Spleen (tissue), 7 donors: ENCODE measurements around the gene PDE8B.

ENCODE experiments used
- POLR2A ChIP-seq, 3 donors: fragments of 450-650 bp; IDR thresholded peaks; one replicate each; pipeline ENCODE4 v1.5.1; 2017; ENCODE audit warnings: antibody characterized with exemption in 3 of 3, mild to moderate bottlenecking in 1 of 3
- TF ChIP-seq, protein P1 (sequence below), 11 experiments: fragments of 200-600 bp in 7 of 11; fragments of 450-650 bp in 4 of 11; sonication (generic) in 4 of 11; IDR thresholded peaks in 8 of 11; conservative IDR thresholded peaks in 3 of 11; 1 replicate in 7 of 11; 2 replicates in 4 of 11; pipeline versions ENCODE4 v1.4.0 to v1.8.0; 2016 to 2021; ENCODE audit warnings: antibody characterized with exemption in 11 of 11, inconsistent platforms in 4 of 11, mild to moderate bottlenecking in 1 of 11
- donor health status: DM: no; HTN: no; CAD: no; lungs with moderate emphysema.
- donor health status: DM: no; HTN: no; CAD: no.
- donor health status: DM: no; HTN: no; CAD: no.

DNA sequence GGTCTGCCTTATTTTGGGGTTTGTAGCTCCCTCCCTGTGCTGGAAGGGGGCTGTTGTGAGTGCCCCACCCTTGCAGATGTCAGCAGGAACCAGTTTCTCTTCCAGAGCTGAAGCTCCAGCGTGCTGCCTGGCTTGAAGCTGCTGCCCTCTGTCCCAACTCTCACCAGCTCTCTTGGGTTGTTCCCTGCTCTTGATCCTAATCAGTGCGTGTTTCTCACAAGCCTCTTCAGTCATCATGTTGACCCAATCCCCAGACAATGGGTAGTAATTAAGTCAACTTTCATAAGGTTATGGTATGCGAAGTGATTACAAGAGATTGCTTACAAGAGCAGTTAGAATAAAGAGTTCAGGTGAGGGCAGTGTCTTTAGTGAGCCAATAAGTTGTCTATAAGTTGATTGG lies 57.0 kb downstream of the PDE8B start:
- TF ChIP-seq, protein P1, sequence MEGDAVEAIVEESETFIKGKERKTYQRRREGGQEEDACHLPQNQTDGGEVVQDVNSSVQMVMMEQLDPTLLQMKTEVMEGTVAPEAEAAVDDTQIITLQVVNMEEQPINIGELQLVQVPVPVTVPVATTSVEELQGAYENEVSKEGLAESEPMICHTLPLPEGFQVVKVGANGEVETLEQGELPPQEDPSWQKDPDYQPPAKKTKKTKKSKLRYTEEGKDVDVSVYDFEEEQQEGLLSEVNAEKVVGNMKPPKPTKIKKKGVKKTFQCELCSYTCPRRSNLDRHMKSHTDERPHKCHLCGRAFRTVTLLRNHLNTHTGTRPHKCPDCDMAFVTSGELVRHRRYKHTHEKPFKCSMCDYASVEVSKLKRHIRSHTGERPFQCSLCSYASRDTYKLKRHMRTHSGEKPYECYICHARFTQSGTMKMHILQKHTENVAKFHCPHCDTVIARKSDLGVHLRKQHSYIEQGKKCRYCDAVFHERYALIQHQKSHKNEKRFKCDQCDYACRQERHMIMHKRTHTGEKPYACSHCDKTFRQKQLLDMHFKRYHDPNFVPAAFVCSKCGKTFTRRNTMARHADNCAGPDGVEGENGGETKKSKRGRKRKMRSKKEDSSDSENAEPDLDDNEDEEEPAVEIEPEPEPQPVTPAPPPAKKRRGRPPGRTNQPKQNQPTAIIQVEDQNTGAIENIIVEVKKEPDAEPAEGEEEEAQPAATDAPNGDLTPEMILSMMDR (IDR thresholded peaks at IDR 0.05 in 8 of 11, conservative IDR thresholded peaks at IDR 0.05 in 3 of 11): no peak
- no peak for TF ChIP-seq POLR2A (IDR thresholded peaks at IDR 0.05)
